ENCODE measurements around the gene TRPM7. TPM values are rescaled to one million over a fixed set of nuclear protein-coding genes. Genes with fewer than 3 reads are reported as not detected.
"Not testable (repeated sequence)": the region's sequence is repeated elsewhere in the genome, so short reads cannot be mapped to it uniquely, and the experiment has no call there.

The TRPM7 gene
- total RNA-seq, 2 donors from 2014 or later, result 42.7 to 46.4 TPM

DNA sequence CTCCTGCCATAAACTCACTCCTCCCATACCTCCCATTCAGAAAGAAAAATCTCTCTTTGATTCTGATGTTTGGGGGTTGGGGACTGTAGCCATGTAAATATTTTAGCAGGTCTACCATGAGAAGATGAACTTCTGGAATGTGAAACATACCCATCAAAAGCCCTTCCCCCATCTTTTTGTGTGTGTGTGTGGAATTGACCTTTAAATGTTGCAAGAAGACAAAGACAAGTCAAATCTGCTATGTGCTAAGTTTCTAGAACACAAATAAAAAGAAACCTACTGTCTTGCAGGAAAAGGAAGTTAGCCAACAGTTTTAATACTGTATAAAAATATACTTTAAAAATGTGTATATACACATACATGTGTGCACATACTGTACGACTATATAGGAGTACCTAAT, 110.4 kb downstream of the TRPM7 start:
- H3K27me3 Mint-ChIP-seq (ENCODE audit: insufficient read depth), result no peaks in the 10 kb centered on the region

GRCh38 chr15:50573842-50574241, 112.8 kb downstream of the TRPM7 start:
- not testable (repeated sequence) for H3K27me3 ChIP-seq (ENCODE audit: control insufficient read depth, insufficient read depth, low read length, poor library complexity, severe bottlenecking); H3K9ac ChIP-seq (ENCODE audit: extremely low read depth, low read length, poor library complexity, severe bottlenecking); H3K27ac ChIP-seq (ENCODE audit: low read depth, low read length)

More for the DNA sequence above, 110.4 kb downstream of the TRPM7 start:
- Histone ChIP-seq H3K9me3 (ENCODE audit: control insufficient read depth, low read length) (no peaks in the 10 kb centered on the region), H3K27ac (ENCODE audit: low read depth, low read length) (no peak overlapping the region), H3K27me3 (ENCODE audit: control insufficient read depth, insufficient read depth, low read length, poor library complexity, severe bottlenecking) (no peaks in the 10 kb centered on the region), H3K36me3 (ENCODE audit: control insufficient read depth, insufficient read depth, low read length) (peaks cover 81% of the 10 kb centered on the region), H3K4me1 (ENCODE audit: control insufficient read depth, insufficient read depth, low read length) (no peaks in the 10 kb centered on the region), H3K4me3 (ENCODE audit: low read length) (no peak overlapping the region), H3K9ac (ENCODE audit: extremely low read depth, low read length, poor library complexity, severe bottlenecking) (no peak overlapping the region)
- peaks cover 48% of the 10 kb centered on the region for H3K36me3 Mint-ChIP-seq (ENCODE audit: low read depth)
- no peaks in the 10 kb centered on the region for H3K4me1 Mint-ChIP-seq
- H3K9me3 Mint-ChIP-seq, result no peaks in the 10 kb centered on the region
- no peak overlapping the region for H3K4me3 Mint-ChIP-seq
- TF ChIP-seq, protein P1, sequence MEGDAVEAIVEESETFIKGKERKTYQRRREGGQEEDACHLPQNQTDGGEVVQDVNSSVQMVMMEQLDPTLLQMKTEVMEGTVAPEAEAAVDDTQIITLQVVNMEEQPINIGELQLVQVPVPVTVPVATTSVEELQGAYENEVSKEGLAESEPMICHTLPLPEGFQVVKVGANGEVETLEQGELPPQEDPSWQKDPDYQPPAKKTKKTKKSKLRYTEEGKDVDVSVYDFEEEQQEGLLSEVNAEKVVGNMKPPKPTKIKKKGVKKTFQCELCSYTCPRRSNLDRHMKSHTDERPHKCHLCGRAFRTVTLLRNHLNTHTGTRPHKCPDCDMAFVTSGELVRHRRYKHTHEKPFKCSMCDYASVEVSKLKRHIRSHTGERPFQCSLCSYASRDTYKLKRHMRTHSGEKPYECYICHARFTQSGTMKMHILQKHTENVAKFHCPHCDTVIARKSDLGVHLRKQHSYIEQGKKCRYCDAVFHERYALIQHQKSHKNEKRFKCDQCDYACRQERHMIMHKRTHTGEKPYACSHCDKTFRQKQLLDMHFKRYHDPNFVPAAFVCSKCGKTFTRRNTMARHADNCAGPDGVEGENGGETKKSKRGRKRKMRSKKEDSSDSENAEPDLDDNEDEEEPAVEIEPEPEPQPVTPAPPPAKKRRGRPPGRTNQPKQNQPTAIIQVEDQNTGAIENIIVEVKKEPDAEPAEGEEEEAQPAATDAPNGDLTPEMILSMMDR (conservative IDR thresholded peaks at IDR 0.05), result no peak
- no CpG with 5 or more reads among the region's 1 CpG for WGBS, 2 experiments (ENCODE audit: insufficient coverage in 1 of 2, insufficient read length in 1 of 2)
- no peak overlapping the region for H3K27ac Mint-ChIP-seq
- no peak for DNase-seq

GRCh38 chr15:50563756-50564155, 122.8 kb downstream of the TRPM7 start:
- Histone ChIP-seq H3K9ac (ENCODE audit: extremely low read depth, low read length, poor library complexity, severe bottlenecking) (no peak overlapping the region), H3K27ac (ENCODE audit: low read depth, low read length) (no peak overlapping the region), H3K4me1 (ENCODE audit: control insufficient read depth, insufficient read depth, low read length) (no peaks in the 10 kb centered on the region), H3K9me3 (ENCODE audit: control insufficient read depth, low read length) (no peaks in the 10 kb centered on the region), H3K4me3 (ENCODE audit: low read length) (no peak overlapping the region), H3K27me3 (ENCODE audit: control insufficient read depth, insufficient read depth, low read length, poor library complexity, severe bottlenecking) (no peaks in the 10 kb centered on the region), H3K36me3 (ENCODE audit: control insufficient read depth, insufficient read depth, low read length) (peaks cover 51% of the 10 kb centered on the region)
- WGBS, 2 experiments (ENCODE audit: insufficient coverage in 1 of 2, insufficient read length in 1 of 2), result 94 to 95% methylated on average over 3 to 4 of the region's 4 CpGs
- Mint-ChIP-seq H3K27me3 (ENCODE audit: insufficient read depth) (no peaks in the 10 kb centered on the region), H3K9me3 (no peaks in the 10 kb centered on the region), H3K4me1 (no peaks in the 10 kb centered on the region), H3K4me3 (no peak overlapping the region), H3K27ac (no peak overlapping the region), H3K36me3 (ENCODE audit: low read depth) (peaks cover 46% of the 10 kb centered on the region)
- no peak for DNase-seq
- TF ChIP-seq, protein P1 (conservative IDR thresholded peaks at IDR 0.05), result no peak

More at GRCh38 chr15:50573842-50574241, 112.8 kb downstream of the TRPM7 start:
- not testable (repeated sequence) for H3K9me3 Mint-ChIP-seq; H3K4me3 ChIP-seq (ENCODE audit: low read length); H3K9me3 ChIP-seq (ENCODE audit: control insufficient read depth, low read length); H3K27me3 Mint-ChIP-seq (ENCODE audit: insufficient read depth); H3K4me1 Mint-ChIP-seq; H3K4me3 Mint-ChIP-seq; DNase-seq; H3K4me1 ChIP-seq (ENCODE audit: control insufficient read depth, insufficient read depth, low read length); H3K27ac Mint-ChIP-seq
- H3K36me3 Mint-ChIP-seq (ENCODE audit: low read depth), result peaks cover 52% of the 10 kb centered on the region
- 96 to 100% methylated on average over 1 to 4 of the region's 5 CpGs for WGBS, 2 experiments (ENCODE audit: insufficient coverage in 1 of 2, insufficient read length in 1 of 2)
- peaks cover 88% of the 10 kb centered on the region for H3K36me3 ChIP-seq (ENCODE audit: control insufficient read depth, insufficient read depth, low read length)

Measured in endodermal cell (in vitro differentiated cells).